Stimulated activated CD8-positive, alpha-beta memory T cell treated with anti-CD3 and anti-CD28 coated beads, Interleukin-12 subunit alpha, Interleukin-12 subunit beta, amount 100 ng/mL, for 4 hours (primary cell): Measurements from ENCODE around the gene PLCB1.
A peak's percentile ranks its signal among the peaks of the same experiment; 100 is the strongest.

ENCODE experiments used
- DNase-seq: peaks from one replicate; pipeline ENCODE4 v3.0.0-alpha.2; 2020; ENCODE audit warnings: low read depth

PLCB1 gene

GRCh38 chr20:8301655-8302054 lies 169.6 kb downstream of the PLCB1 start:
- DNase-seq, result no peak

DNA sequence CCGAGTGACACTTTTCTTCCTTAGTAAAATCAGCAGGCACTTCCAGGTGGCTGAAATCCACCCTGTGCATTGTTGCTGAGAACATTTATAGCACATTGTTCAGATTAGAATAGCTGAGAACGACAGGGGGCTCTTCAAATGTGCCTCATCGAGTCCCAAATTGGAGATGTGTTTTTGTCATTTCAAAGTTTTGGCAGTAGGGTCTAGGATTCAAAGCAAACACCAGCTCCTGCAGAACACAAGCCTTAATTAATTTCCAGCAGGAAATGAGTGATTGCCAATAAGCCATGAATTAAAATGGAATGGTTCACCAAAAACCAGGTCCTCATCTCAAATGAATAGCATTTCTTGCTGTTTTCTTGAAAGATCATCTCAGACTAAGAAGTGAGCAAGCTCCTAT lies 171.6 kb downstream of the PLCB1 start:
- DNase-seq, result no peak

DNA sequence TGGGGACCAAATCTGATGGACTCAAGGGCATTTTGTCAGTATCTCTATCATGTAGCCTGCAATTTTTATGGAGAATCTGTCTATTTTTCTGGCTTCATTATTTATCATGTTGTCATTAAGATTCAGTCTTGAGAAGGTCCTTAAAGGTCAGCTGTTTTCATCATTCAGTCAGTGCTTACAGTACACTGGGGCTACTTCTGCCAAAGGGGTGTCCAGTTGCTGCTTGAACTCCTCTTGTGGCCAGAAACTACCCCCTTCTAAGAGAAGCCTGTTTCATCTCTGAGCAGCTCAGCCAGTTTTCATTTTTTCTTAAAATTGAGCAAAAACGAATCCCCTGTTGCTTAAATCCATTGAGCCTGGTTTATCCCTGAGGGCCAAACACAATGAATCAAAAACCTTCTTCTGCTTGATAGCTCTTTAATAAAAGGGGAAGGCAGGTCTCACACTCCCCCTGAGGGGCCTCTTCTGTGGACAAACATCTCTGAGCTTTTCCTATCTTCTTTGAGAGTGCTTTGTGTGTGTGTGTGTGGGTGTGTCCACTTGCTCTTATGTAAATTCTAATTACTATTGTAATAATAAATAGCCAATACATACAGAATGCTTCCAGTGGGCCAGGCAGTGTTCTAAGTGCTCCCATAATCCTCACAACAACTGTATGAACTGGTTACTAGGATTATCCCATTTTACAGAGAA lies 172.2 kb downstream of the PLCB1 start:
- no peak for DNase-seq

- peak; percentile 26 for DNase-seq
Observed at GRCh38 chr20:8305449-8305978, 173.4 kb downstream of the PLCB1 start.

DNA sequence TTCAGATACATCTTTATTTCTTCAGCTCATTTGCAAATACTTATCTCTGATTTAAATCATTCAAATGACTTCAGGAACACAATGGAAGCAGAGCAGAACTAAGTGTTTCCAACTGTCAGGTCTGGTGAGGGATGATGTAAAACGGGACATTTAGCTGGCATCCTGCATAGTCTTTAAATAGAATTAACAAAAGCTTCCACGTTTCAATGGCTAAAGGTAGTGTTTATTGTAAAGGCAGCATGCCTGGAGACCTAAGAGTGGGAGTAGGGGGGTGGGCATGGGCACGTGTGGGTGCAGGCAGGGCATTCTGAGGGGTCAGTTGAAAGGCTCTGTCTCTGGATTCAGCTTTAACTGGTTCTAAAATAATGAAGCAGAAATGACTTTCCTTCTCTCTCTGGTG lies 174.9 kb downstream of the PLCB1 start:
- no peak for DNase-seq

GRCh38 chr20:8309634-8310033 lies 177.6 kb downstream of the PLCB1 start:
- DNase-seq, result no peak

DNA sequence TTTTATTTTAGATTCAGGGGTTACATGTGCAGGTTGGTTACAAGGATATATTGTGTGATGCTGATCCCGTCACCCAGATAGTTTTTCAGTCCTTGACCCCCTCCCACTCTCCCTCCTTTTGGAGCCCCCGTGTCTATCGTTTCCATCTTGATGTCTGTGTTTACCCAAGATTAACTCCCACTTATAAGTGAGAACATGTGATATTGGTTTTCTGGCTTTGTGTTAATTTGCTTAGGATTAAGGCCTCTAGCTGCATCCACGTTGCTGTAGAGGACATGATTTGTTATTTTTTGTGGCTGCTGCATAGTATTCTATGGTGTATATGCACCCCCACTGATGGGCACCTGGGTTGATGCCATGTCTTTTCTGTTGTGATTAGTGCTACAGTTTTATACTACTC lies 178.6 kb downstream of the PLCB1 start:
- DNase-seq, result no peak

DNA sequence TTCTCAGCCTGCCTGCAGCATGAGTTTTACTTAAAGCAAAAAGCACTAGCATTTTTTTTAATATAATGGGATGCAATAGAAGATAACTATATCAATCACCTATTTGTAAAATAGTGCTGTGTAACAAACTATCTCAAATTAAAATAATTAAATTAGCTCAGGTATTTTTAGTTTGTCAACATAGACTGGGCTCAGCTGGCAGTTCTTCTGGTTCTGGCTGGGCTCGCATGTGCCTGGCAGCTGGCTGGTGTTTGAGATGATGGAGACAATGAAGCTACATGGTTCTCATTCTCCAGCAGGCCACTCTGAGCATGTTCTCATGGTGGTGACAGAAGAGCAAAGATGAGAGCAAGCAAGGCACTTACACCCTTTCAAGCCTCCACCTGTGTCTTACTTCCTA lies 181.0 kb downstream of the PLCB1 start:
- DNase-seq, result no peak

- DNase-seq, result no peak
Observed at GRCh38 chr20:8315639-8316573, 183.8 kb downstream of the PLCB1 start.

GRCh38 chr20:8317448-8317847 lies 185.4 kb downstream of the PLCB1 start:
- DNase-seq, result no peak

DNA sequence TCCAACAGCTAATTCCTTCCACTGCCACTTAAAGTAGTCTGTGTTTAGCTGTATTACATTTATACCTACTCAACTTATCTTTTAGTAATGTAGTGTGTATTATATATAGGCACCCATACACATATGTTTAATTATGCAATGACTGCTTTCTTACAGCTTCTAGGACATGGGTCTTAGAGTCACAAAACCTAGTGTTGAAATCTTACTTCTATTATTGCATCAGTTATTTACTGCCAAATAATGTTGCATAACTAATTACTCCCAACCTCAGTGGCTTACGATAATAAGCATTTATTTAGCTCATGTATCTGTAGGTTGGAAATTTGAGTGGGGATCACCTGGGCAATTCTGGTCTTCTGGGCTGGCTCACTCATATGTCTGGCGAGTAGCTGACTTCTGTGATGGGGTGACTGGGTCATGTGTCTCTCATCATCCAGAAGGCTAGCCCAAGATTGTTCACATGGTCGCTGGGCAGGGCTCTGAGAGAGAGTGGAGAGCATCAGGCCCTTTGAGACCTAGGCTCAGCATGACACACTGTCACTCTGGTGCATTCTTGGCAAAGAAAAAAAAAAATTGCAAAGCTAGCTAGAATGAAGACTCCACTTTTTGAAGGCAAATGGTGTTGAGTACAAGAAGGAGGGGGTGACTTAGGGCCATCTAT lies 187.0 kb downstream of the PLCB1 start:
- no peak for DNase-seq

- no peak for DNase-seq
Observed at GRCh38 chr20:8320306-8320705, 188.2 kb downstream of the PLCB1 start.

DNA sequence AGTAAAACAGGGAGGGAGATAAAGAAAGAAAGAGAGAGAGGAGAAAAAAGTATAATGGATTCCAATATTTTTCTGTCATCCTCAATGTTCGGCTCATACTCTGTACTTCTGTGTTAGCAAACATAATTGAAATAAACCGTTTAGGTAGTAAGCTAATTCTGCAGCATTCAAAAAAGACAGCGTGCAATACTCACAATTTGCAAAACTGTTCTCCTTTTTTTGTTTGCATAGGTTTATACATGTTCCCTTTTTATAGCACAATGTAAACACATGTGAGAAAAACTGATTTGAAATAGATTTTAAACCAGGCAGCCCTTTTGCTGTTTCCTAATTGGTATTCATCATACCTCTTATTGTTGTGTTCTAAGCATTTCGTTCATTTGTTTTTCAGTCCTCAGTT lies 188.9 kb downstream of the PLCB1 start:
- DNase-seq, result no peak

DNA sequence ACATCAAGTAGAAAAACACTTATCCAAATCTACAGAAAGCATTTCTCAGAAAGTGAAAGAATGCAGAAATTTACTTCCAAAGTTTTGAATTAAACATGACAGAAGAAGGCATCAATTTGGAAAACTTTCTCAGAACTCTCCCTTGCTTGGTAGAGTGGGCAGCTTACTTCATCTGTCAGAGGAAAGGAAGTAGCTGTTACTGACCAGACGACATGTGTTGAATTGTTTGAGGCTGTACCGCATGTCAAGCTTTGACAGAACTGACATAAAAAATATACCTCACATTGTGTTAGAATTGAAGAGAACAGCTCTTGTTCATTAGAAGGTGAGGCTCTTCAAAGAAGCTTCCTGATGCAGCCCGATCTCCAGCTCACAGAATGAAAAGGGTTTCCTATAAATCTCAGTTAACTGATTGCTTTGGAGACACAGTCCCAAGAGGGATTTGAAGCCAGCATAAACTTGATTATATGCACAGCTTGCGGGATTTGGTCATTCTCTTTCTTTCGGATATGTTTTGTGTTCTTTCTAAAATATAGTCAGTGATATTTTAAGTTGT lies 190.7 kb downstream of the PLCB1 start:
- no peak for DNase-seq

DNA sequence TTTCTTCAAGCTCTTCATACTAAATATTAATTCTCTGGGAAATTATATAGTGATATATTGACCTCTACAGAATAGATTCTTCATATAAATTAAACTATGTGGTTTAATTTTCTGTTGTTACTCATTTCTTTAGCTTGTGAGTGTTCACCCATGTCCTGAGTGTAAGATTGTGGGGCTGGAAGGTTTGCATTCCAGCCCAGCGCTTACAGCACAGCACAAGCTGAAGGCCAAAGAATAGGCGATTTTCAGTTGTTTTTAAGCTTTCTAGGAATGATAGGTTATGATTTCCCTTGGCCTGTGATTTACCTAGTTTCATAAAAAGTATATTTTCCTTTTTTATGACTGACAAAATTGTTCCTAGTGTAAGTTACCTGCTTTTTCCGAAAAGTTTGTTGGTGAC lies 194.1 kb downstream of the PLCB1 start:
- DNase-seq, result no peak

- no peak for DNase-seq
Observed at GRCh38 chr20:8326899-8327298, 194.8 kb downstream of the PLCB1 start.

DNA sequence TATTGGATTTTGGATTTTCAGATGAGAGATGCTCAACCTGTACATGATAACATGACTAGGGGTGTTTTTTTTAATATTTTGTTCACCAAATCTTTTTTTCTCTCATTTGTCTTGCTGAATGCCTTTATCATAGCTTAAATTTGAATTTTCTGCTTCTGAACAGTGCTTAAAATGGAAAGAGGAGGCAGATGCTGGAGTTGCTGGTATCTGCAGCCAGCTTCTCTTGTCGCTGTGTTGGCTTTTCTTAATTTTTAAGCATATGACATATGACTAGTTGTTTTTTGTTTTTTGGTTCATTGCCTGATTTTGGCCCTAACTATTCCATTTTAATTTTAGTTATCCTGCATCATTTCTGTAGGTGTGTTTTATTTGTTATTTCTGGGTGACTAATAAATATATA lies 196.1 kb downstream of the PLCB1 start:
- no peak for DNase-seq

- DNase-seq, result no peak
Observed at GRCh38 chr20:8330319-8330784, 198.3 kb downstream of the PLCB1 start.

GRCh38 chr20:8330785-8331695 lies 199.0 kb downstream of the PLCB1 start:
- no peak for DNase-seq

- no peak for DNase-seq
Observed at GRCh38 chr20:8331740-8332412, 199.8 kb downstream of the PLCB1 start.

GRCh38 chr20:8334641-8335040 lies 202.6 kb downstream of the PLCB1 start:
- DNase-seq, result no peak
